CD4-positive, alpha-beta T cell treated with Interleukin-17A for 1 hour (primary cell): Measurements from ENCODE around the gene KCMF1.
A peak's percentile ranks its signal among the peaks of the same experiment; 100 is the strongest.

ENCODE experiments used
- DNase-seq: peaks from one replicate; pipeline ENCODE4 v3.0.0-alpha.2; 2020

Gene KCMF1

GRCh38 chr2:85032621-85033020, 61.7 kb downstream of the KCMF1 start:
- DNase-seq, result no peak

- no peak for DNase-seq
These were observed 62.4 kb downstream of the KCMF1 start for GRCh38 chr2:85033388-85033787.

- no peak for DNase-seq
These were observed 63.2 kb downstream of the KCMF1 start for GRCh38 chr2:85034158-85034557.

GRCh38 chr2:85037622-85038021, 66.7 kb downstream of the KCMF1 start:
- DNase-seq, result no peak

- DNase-seq, result no peak
These were observed 71.4 kb downstream of the KCMF1 start for GRCh38 chr2:85042330-85042729.

- no peak for DNase-seq
These were observed 77.6 kb downstream of the KCMF1 start for GRCh38 chr2:85048534-85048933.

- no peak for DNase-seq
These were observed 78.3 kb downstream of the KCMF1 start for GRCh38 chr2:85049236-85049635.

GRCh38 chr2:85053802-85054201, 82.8 kb downstream of the KCMF1 start:
- no peak for DNase-seq

GRCh38 chr2:85057226-85057962, 86.4 kb downstream of the KCMF1 start:
- no peak for DNase-seq

- DNase-seq, result no peak
These were observed 90.9 kb downstream of the KCMF1 start for GRCh38 chr2:85061896-85062295.

GRCh38 chr2:85062565-85062964, 91.6 kb downstream of the KCMF1 start:
- DNase-seq, result no peak

- no peak for DNase-seq
These were observed 93.1 kb downstream of the KCMF1 start for GRCh38 chr2:85063981-85064599.

GRCh38 chr2:85064927-85065577, 94.1 kb downstream of the KCMF1 start:
- DNase-seq, result no peak

GRCh38 chr2:85066006-85066740, 95.2 kb downstream of the KCMF1 start:
- no peak for DNase-seq

GRCh38 chr2:85066874-85067351, 96.0 kb downstream of the KCMF1 start:
- peak; percentile 26 for DNase-seq

GRCh38 chr2:85071096-85071495, 100.1 kb downstream of the KCMF1 start:
- no peak for DNase-seq

GRCh38 chr2:85073033-85073432, 102.1 kb downstream of the KCMF1 start:
- no peak for DNase-seq

- DNase-seq, result no peak
These were observed 105.8 kb downstream of the KCMF1 start for GRCh38 chr2:85076618-85077274.

- DNase-seq, result no peak
These were observed 107.0 kb downstream of the KCMF1 start for GRCh38 chr2:85077859-85078419.

GRCh38 chr2:85078536-85078935, 107.6 kb downstream of the KCMF1 start:
- no peak for DNase-seq

- DNase-seq, result no peak
These were observed 112.1 kb downstream of the KCMF1 start for GRCh38 chr2:85083092-85083491.

- no peak for DNase-seq
These were observed 114.6 kb downstream of the KCMF1 start for GRCh38 chr2:85085563-85085962.
